GM12878 (cell line): ENCODE results near the gene SELPLG.

Experiments used
- EED ChIP-seq: sonication (generic); IDR thresholded peaks from 2 replicates; pipeline ENCODE4 v1.6.1; 2016; ENCODE audit warnings: antibody characterized with exemption, low read depth
- EGR1 ChIP-seq, 2 experiments: IDR thresholded peaks; 1 replicate in 1 of 2; 2 replicates in 1 of 2; pipeline ENCODE4 v1.6.1; 2011 to 2012; ENCODE audit warnings: low read depth in 2 of 2, low read length in 2 of 2, borderline replicate concordance in 1 of 2, mild to moderate bottlenecking in 1 of 2, moderate library complexity in 1 of 2
- EZH2 ChIP-seq: IDR thresholded peaks from 2 replicates; pipeline ENCODE4 v1.6.1; 2012; ENCODE audit warnings: low read depth, mild to moderate bottlenecking, control low read depth, inconsistent platforms, low read length, borderline replicate concordance; ENCODE audit not compliant: control insufficient read depth
- GABPA ChIP-seq: IDR thresholded peaks from 2 replicates; pipeline ENCODE4 v1.6.1; 2014; ENCODE audit warnings: antibody characterized with exemption, low read depth, mild to moderate bottlenecking, inconsistent platforms
- KAT2A ChIP-seq: conservative IDR thresholded peaks from 2 replicates; pipeline ENCODE4 v1.6.1; 2011; ENCODE audit warnings: low read depth, low read length; ENCODE audit not compliant: control insufficient read depth
- POLR2A ChIP-seq: IDR thresholded peaks from 2 replicates; pipeline ENCODE4 v1.6.1; 2011; ENCODE audit warnings: low read depth, mild to moderate bottlenecking, low read length
- RCOR1 ChIP-seq: conservative IDR thresholded peaks from 2 replicates; pipeline ENCODE4 v1.6.1; 2012; ENCODE audit warnings: low read depth, low read length, improper control_type of control experiment
- REST ChIP-seq: IDR thresholded peaks from 2 replicates; pipeline ENCODE4 v1.6.1; 2012; ENCODE audit warnings: mild to moderate bottlenecking, low read depth, low read length
- ZBTB33 ChIP-seq: fragments of 450-650 bp; IDR thresholded peaks from 2 replicates; pipeline ENCODE4 v1.6.1; 2017; ENCODE audit warnings: mild to moderate bottlenecking
- TF ChIP-seq, protein P1 (sequence below): fragments of 450-650 bp; IDR thresholded peaks from 2 replicates; pipeline ENCODE4 v1.6.1; 2017; ENCODE audit warnings: antibody characterized with exemption, mild to moderate bottlenecking, moderate library complexity

DNA sequence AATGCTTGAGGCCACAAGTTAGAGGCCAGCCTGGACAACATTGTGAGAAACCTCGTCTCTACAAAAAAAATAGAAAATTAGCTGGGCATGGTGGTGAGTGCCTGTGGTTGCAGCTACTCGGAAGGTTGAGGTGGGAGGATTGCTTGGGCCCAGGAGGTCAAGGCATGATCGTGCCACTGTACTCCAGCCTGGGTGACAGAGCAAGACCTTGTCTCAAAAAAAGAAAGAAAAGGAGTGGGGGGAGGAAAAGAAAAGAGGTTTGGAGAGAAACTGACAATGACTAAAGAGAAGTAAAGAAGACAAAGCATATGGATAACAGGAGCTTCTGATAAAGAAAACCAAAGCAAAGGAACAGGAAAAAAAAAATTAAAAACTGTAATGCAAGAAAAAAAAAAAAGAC is 37.4 kb upstream of the SELPLG start:
- no peak for TF ChIP-seq ZBTB33
- TF ChIP-seq KAT2A, result no peak
- TF ChIP-seq REST, result no peak
- no peak for TF ChIP-seq EGR1 (IDR thresholded peaks at IDR 0.05; ENCODE audit: borderline replicate concordance in 1 of 2, low read depth in 2 of 2, low read length in 2 of 2)
- no peak for TF ChIP-seq POLR2A
- TF ChIP-seq EED, result no peak
- TF ChIP-seq GABPA, result no peak
- TF ChIP-seq RCOR1, result no peak
- TF ChIP-seq, protein P1, sequence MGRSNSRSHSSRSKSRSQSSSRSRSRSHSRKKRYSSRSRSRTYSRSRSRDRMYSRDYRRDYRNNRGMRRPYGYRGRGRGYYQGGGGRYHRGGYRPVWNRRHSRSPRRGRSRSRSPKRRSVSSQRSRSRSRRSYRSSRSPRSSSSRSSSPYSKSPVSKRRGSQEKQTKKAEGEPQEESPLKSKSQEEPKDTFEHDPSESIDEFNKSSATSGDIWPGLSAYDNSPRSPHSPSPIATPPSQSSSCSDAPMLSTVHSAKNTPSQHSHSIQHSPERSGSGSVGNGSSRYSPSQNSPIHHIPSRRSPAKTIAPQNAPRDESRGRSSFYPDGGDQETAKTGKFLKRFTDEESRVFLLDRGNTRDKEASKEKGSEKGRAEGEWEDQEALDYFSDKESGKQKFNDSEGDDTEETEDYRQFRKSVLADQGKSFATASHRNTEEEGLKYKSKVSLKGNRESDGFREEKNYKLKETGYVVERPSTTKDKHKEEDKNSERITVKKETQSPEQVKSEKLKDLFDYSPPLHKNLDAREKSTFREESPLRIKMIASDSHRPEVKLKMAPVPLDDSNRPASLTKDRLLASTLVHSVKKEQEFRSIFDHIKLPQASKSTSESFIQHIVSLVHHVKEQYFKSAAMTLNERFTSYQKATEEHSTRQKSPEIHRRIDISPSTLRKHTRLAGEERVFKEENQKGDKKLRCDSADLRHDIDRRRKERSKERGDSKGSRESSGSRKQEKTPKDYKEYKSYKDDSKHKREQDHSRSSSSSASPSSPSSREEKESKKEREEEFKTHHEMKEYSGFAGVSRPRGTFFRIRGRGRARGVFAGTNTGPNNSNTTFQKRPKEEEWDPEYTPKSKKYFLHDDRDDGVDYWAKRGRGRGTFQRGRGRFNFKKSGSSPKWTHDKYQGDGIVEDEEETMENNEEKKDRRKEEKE, result no peak
- no peak for TF ChIP-seq EZH2
